Mucosa of gallbladder (tissue), 1 donor: ENCODE results near the gene PIK3C2G. TPM values are rescaled to one million over a fixed set of nuclear protein-coding genes. Genes with fewer than 3 reads are reported as not detected.

Experiments used
- DNase-seq: peaks from one replicate; pipeline ENCODE4 v3.0.0-alpha.2; 2020; ENCODE audit warnings: low spot score
- total RNA-seq: library from RNA; stranded (reverse); gene quantifications from one replicate; pipeline ENCODE4 v1.2.1, GENCODE V29; 2021
- donor health status: DM: no; HTN: no; CAD: no.

Gene PIK3C2G
- total RNA-seq, 1 donor from 2014 or later, result 38.8 TPM

GRCh38 chr12:18552829-18553228 is 291.5 kb downstream of the PIK3C2G start:
- no peak for DNase-seq

- DNase-seq, result no peak
Measured at GRCh38 chr12:18556161-18556560, 294.8 kb downstream of the PIK3C2G start.

- no peak for DNase-seq
Measured at GRCh38 chr12:18559242-18559641, 297.9 kb downstream of the PIK3C2G start.

DNA sequence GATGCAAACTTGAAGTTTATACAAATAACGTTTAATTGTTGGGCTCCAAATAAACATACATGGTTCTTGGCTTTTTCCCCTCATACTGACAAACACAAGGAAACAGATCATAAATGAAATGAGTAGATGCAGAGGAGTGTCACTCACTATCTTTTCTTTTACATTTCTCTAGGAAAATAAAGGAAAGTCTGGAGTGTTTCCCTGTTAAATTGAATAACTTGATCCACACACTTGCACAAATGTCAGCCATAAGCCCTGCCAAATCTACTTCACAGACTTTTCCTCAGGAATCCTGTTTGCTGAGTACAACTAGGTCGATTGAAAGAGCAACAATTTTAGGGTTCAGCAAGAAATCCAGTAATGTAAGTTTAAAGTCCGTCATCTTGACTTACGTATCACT is 301.2 kb downstream of the PIK3C2G start:
- no peak for DNase-seq

- DNase-seq, result no peak
Measured at GRCh38 chr12:18564306-18564705, 303.0 kb downstream of the PIK3C2G start.

GRCh38 chr12:18567787-18568186 is 306.5 kb downstream of the PIK3C2G start:
- DNase-seq, result no peak

- no peak for DNase-seq
Measured at GRCh38 chr12:18570543-18570942, 309.2 kb downstream of the PIK3C2G start.

- no peak for DNase-seq
Measured at GRCh38 chr12:18576104-18576626, 314.8 kb downstream of the PIK3C2G start.

DNA sequence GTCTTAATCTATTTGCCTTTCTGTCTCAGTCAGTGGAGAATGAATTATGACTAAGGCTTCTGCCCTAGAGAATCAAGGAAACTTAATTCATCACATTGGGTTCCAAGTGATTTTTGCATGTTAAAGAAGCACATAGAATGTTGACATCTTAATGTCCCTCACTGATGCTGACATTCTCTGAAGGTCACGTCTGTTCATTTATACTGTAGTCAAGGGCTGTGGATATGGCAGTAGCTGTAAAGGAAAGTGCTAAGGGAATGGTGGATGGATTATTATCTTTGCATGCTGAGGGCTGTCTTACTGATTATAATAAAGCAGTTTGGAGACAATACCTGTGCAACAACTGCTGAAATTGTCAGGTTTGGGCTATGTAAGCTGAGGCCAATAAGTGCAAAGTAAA is 315.3 kb downstream of the PIK3C2G start:
- DNase-seq, result no peak

GRCh38 chr12:18578191-18578590 is 316.9 kb downstream of the PIK3C2G start:
- no peak for DNase-seq

- DNase-seq, result no peak
Measured at GRCh38 chr12:18580291-18580690, 319.0 kb downstream of the PIK3C2G start.

- DNase-seq, result no peak
Measured at GRCh38 chr12:18580706-18581105, 319.4 kb downstream of the PIK3C2G start.

GRCh38 chr12:18581232-18581962 is 320.1 kb downstream of the PIK3C2G start:
- DNase-seq, result no peak

DNA sequence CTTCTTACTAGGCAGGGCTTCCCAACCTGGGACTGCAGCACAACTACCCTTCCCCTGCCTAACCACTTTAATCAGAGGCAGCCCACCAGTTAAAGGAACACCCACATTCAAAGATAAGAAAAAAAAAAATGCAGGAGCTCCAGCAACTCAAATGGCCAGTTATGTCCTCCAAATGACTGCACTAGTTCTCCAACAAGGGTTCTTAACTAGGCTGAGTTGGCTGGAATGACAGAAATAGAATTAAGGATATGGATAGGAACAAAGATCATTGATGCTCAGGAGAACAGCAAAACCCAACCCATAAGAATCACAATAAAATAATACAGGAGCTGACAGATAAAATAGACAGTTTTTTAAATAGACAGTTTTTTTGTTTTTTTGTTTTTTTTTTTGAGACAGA is 322.3 kb downstream of the PIK3C2G start:
- no peak for DNase-seq

DNA sequence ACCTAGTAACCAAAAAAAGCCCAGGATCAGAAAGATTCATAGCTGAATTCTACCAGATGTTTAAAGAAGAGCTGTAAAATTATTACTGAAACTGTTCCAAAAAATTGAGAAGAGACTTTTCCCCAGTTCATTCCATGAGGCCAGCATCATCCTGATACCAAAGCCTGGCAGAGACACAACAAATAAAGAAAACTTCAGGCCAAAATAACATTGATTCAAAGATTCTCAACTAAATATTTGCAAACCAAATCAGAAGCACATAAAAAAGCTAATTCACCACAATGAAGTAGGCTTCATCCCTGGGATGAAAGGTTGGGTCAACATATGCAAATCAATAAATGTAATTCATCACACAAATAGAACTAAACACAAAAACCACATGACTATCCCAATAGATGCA is 325.3 kb downstream of the PIK3C2G start:
- DNase-seq, result no peak

DNA sequence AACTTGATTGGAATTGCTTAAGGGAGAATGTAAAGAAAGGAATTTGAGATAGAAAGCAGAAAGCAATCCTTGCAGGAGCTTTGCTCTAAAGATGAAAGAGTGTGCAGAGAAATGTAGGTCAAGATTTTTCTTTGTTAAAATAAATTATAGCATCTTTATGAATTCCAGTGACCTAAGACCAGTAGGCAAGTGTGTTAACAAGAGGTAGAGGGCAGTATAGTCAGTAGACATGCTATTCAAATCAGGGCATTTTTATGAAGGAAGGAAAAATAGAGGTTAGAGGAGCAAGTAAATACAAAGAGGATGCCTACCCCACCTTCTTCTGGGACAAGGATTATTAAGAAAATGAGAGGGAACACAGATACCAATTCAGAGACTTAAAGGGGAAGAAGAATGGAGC is 328.0 kb downstream of the PIK3C2G start:
- DNase-seq, result no peak

DNA sequence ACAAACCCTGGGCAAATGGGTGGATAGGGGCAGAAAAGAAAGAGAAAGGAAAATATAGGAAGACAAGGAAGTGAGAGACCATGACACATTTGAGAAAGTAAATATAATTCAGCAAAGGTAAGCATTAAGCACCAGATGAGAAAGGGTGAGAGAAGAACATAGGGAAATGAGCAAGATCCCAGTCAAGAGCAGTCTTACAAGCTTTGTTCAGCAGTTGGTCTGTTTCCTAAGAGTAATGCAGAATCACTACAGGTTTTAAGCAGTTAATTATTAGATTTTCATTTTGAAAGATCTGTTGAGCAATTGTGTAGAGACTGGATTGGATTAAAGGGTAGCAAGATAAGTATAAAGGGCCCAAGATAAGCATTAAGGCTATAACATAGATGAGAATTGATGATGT is 330.2 kb downstream of the PIK3C2G start:
- no peak for DNase-seq

DNA sequence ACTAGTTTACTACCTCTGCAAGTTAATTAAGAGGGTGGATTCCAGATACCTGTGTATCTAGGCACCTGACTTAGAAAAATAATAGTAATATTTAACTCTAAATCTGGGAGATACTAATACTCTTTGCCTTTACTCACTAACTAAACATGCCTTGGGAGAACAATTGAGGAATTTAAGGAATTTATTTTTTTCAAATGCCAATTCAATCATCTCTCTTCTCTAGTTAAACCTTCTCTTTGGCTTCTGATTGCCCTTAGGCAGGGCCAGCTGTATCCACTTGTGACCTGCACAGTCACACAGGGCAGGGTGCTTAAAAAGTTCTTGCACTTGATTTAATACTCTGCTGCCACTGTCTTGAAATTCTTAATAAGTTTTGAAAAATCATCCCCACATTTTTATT is 334.1 kb downstream of the PIK3C2G start:
- DNase-seq, result no peak

GRCh38 chr12:18601962-18602361 is 340.6 kb downstream of the PIK3C2G start:
- no peak for DNase-seq

DNA sequence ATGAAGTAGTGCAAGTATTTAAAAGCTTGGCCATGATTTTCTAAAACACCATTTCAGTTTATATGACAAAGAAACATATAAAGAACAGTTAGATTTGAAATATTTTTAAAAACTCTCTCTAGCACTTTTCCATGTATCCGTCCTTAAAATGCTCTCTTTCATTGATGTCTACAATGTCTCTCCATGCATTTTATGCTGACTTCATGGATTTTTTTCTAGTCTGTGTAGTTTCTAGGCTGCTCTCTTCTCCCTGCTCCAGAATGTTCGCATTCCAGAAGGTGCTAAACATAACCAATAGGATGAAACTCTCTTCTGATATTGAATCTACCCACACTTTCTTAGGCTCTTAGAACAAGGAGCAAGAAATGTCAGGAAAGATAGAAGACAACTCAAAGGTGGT is 351.7 kb downstream of the PIK3C2G start:
- no peak for DNase-seq

GRCh38 chr12:18620986-18621385 is 359.7 kb downstream of the PIK3C2G start:
- no peak for DNase-seq

- no peak for DNase-seq
Measured at GRCh38 chr12:18629445-18629844, 368.1 kb downstream of the PIK3C2G start.

DNA sequence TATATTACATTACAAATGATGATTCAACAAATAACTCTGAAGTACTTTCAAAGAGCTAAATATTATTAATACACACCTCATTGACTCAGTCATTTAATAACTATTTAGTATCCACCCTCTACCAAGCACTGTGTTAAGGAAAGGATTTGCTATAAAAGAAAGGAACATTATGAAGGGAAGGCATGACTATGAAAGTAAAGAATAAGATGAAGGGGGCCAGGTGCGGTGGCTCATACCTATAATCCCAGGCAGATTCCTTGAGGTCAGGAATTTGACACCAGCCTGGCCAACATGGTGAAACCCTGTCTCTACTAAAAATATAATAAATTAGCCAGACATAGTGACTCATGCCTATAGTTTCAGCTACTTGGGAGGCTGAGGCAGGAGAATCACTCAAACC is 368.6 kb downstream of the PIK3C2G start:
- DNase-seq, result no peak

DNA sequence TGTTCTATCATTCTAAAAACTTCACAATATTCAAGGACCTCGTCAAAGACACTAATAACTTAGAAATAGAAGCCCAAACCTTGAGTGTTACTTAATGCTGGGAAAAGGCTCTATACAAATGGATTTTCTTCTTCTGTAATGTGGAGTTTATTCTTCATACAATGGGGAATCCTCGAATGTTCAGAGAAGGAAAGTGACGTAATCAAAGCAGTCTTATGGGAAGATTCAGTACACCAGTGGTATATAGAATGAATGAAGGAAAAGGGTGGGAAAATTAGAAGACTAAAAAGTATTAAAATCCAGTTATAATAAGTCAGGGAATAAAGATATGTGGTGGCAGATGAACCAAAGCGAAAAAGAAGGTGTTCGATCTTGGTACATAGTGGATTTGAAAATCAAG is 370.0 kb downstream of the PIK3C2G start:
- DNase-seq, result no peak
